Renal pelvis (tissue), 12 donors: ENCODE data around the gene C16orf96. TPM values are rescaled to one million over a fixed set of nuclear protein-coding genes. Genes with fewer than 3 reads are reported as not detected.

Experiments
- DNase-seq: peaks from one replicate; pipeline ENCODE4 v3.0.0-alpha.2; 2013
- long read RNA-seq, 16 experiments: transcript quantifications; one replicate each; lab custom pipeline, GENCODE V29; 2026
- polyA plus RNA-seq, 3 donors: library from polyadenylated mRNA; unstranded; fragments of 120-200 nt; gene quantifications; one replicate each; pipeline ENCODE4 v1.2.1, GENCODE V29; 2013; ENCODE audit not compliant: insufficient read length in 3 of 3

Gene C16orf96
- under 1 TPM; 0.28 to 0.40 (median 0.38) TPM for polyA plus RNA-seq
- long read RNA-seq, donor 1, result 0 reads
- long read RNA-seq, donor 2, result 0 reads
- long read RNA-seq, donor 3, result 0 reads
- long read RNA-seq, donor 4, result 0 reads
- long read RNA-seq, donor 5, result 0 reads
- long read RNA-seq, donor 6, result 0 reads
- long read RNA-seq, donor 7, result 0 reads
- long read RNA-seq, donor 8, result 0 reads
- long read RNA-seq, donor 9, result 0 reads
- long read RNA-seq, donor 10, result 0 reads
- long read RNA-seq, donor 11, result 0 reads
- long read RNA-seq, donor 12, result 0 reads
- long read RNA-seq, donor 13, result 0 reads
- long read RNA-seq, donor 14, result 0 reads
- long read RNA-seq, donor 15, result 0 reads
- long read RNA-seq, donor 16, result 0 reads

GRCh38 chr16:4556112-4556511, at the start of gene C16orf96:
Gene C16orf96 (plus strand): TSS chr16:4556340. CDS start chr16:4556490, 150 bp downstream.
- no peak for DNase-seq

- peak; percentile 66 for DNase-seq
Observed at GRCh38 chr16:4506450-4506849, 49.7 kb upstream of the C16orf96 start.

- DNase-seq, result no peak
Observed at GRCh38 chr16:4507588-4508345, 48.4 kb upstream of the C16orf96 start.

- no peak for DNase-seq
Observed at GRCh38 chr16:4508806-4509205, 47.3 kb upstream of the C16orf96 start.

GRCh38 chr16:4509420-4509819, 46.7 kb upstream of the C16orf96 start:
- DNase-seq, result no peak

- DNase-seq, result no peak
Observed at GRCh38 chr16:4510131-4510530, 46.0 kb upstream of the C16orf96 start.

- no peak for DNase-seq
Observed at GRCh38 chr16:4510747-4511426, 45.3 kb upstream of the C16orf96 start.

- DNase-seq, result peak; percentile 47
Observed at GRCh38 chr16:4511441-4512082, 44.6 kb upstream of the C16orf96 start.

- no peak for DNase-seq
Observed at GRCh38 chr16:4512473-4512872, 43.7 kb upstream of the C16orf96 start.

GRCh38 chr16:4513086-4513860, 42.9 kb upstream of the C16orf96 start:
- no peak for DNase-seq

- DNase-seq, result no peak
Observed at GRCh38 chr16:4513881-4514280, 42.3 kb upstream of the C16orf96 start.

GRCh38 chr16:4514606-4515005, 41.5 kb upstream of the C16orf96 start:
- DNase-seq, result no peak

- DNase-seq, result no peak
Observed at GRCh38 chr16:4515611-4516233, 40.4 kb upstream of the C16orf96 start.

GRCh38 chr16:4517812-4518680, 38.1 kb upstream of the C16orf96 start:
- peak; percentile 45 for DNase-seq

- no peak for DNase-seq
Observed at GRCh38 chr16:4519274-4520058, 36.7 kb upstream of the C16orf96 start.

- DNase-seq, result no peak
Observed at GRCh38 chr16:4520913-4521312, 35.2 kb upstream of the C16orf96 start.

GRCh38 chr16:4522051-4522581, 34.0 kb upstream of the C16orf96 start:
- DNase-seq, result no peak

GRCh38 chr16:4523686-4524085, 32.5 kb upstream of the C16orf96 start:
- no peak for DNase-seq

- no peak for DNase-seq
Observed at GRCh38 chr16:4524571-4524970, 31.6 kb upstream of the C16orf96 start.
